Midbrain (tissue), 1 donor: ENCODE measurements around the gene APBA1.

Experiments used
- DNase-seq: peaks from one replicate; lab custom pipeline; 2025; lab: John Stamatoyannopoulos, UW

APBA1 gene

DNA sequence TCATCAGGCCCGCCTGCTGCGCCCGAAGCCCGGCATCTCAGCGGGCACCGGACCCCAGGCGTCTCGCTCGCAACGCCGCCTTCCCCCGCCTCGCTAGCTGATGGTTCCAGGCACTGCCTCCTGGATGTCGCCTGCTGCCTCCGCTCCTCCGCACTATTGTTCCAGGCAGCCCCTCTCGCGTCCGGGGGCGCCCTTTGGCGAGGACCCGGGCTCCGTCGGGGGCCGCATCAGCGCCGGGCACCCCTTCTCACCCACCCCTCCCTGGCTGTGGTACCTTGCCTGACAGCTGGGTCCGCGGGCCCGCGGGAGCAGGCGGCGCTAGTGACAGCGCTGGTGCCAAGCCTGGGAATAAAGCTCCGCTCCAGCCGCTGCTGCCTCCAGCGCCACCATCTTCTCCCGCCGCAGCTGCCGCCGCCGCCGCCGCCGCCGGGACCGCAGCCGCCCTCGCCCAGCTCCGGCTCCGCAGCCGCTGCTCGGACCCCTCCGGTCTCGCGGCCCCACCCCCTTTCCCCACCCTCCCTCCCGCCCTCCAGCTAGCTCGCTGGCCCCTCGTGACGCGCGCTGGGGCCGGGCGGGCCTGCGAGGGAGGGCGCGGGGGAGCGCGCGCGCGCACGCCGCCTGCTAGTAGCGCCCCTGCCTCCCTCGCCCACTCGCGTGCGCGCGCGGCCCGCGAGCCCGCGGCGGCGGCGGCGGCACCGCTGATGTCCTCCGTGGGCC is at the start of gene APBA1:
APBA1 (minus strand) TSS at position 493 of the 717 bp plus-strand sequence.
- DNase-seq = peak; percentile 84

DNA sequence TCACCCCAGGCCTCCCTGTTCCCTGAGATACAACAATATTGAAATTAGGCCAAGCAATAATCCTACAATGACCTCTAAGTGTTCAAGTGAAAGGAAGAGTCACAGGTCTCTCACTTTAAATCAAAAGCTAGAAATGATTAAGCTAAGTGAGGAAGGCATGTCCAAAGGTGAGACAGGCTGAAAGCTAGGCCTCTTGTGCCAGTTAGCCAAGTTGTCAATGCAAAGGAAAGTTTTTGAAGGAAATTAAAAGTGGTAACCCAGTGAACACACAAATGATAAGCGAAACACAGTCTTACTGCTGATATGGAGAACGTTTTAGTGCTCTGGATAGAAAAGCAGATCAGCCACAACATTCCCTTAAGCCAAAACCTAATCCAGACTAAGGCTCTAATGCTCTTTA is 47.8 kb upstream of the APBA1 start:
- no peak for DNase-seq

DNA sequence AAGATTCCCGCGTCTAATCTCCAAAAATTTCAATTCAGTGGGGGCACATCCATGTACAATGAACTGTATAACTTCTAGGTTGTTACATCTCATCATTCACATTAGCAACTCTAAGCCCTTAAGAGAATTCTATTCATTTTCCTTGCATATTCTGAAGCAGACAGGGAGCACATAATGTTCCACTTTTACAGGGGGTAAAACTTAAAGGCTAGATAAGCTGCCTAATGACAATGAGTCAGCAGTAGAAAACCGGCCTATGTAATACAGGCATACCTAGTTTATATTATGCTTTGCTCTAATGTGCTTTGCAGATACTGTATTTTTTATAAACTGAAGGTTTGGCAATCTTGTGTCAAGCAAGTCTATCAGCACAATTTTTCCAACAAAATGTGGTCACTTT is 47.2 kb upstream of the APBA1 start:
- no peak for DNase-seq

DNA sequence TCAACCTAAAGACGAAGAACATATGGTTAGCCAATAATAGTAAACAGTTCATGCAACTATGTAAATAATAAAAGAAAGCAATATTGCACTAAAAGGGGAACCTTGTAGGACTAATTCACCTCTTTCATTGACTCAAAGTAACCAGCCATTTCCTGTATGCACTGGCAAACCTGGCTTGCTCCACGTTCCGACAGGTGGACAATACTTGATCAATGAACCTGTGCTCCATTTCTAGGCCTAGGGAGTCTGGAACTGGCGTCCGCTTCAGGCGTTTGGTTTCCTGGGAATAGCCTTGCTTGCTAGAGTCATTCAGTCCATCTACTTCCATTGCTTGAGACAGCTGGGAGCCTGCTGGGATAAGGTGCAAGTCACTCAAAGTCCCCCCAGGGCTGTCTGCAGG is 46.0 kb upstream of the APBA1 start:
- no peak for DNase-seq

DNA sequence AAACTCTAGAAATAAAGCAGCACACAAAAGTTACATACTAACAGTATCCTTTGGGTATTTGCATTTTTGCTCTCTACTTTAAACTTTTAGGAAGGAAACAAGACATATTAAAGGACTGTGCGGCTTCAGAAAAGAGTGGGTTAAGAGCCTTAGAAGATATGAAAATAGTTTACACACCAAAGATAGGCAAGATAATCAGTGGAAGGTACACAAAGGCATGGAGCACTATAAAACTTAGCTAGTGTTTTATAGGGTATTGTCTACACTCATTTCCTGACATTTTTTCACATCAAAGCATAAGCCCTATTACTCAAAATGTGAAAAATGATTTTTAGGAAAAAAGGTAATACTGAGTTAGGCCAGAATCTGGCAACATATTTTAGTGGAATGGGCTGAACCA is 43.7 kb upstream of the APBA1 start:
- no peak for DNase-seq

DNA sequence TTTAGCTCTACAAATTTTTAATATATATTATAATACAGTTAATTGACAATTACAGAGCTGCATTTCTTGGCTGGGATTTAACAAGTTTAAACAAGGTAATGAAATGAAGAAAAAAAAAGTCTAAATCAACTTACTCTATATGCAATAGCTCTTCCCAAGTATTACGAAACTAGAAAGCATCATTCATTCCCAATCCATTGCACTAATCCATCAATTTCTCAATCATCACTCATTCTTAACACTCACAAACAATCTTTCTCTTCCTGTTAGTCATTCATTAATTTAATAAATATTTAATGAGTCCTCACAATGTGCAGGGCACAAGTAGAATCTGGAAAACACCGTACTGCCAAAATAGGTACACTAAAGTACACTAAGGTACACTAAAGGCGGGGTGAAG is 42.9 kb upstream of the APBA1 start:
- DNase-seq = no peak

DNA sequence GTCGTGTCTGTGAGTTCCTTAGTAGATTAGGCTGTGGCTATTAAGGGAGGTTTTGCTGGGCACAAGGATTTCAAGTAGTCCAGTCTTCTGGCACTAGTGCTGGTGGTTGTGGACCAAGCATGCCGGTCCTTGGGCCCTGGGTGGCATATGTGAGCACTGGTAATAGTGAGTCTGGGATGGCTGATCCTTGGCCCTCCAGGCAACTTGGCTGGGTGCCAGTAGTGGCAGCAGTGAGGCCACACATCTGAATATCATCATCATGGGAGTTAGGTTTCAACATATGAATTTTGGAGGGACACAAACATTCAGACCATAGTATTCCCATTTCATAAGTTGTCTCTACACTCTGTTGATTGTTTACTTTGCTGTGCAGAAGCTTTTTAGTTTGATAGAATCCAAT is 25.3 kb upstream of the APBA1 start:
- no peak for DNase-seq

DNA sequence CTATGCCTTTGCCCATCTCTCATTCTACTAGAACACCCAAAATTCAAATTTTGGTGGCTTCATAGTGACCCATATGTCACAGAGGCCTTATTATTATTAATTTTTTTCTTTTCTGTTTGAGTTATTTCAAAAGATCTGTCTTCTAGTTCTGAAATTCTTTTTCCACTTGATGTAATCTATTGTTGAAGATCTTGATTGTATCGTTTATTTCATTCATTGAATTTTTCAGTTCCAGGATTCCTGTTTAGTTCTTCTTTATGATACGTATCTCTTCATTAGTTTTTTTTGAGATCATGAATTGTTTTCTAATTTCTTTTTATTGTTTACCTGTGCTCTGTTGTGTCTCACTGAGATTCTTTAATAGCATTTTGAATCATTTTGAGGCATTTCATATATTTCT is 24.6 kb upstream of the APBA1 start:
- DNase-seq = no peak

DNA sequence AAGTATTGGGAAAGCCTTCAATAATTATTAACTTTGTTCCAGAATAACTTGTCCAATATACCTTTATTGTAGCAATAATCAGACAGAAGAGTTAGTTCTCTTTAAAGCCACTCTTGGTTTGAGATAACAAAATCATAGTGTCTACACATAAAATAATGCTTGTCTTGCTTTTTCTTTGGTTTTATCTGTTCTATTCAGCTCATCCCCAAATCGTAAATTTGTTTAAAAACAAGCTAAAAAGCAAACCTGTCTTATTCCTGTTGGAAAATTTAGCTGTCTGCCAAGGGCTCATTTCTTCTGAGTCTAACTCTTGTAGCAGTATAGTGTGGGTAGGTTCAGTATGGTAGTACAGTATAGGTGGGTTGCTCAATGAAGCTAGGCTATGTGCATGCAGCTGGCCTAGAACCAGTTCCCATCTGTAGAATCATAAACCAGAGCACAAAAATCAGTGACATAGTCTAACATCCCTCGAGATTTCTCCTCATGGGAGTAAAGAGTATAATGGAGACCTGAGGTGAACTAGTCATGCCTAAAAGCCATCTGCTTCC is 17.9 kb upstream of the APBA1 start:
- DNase-seq = no peak

DNA sequence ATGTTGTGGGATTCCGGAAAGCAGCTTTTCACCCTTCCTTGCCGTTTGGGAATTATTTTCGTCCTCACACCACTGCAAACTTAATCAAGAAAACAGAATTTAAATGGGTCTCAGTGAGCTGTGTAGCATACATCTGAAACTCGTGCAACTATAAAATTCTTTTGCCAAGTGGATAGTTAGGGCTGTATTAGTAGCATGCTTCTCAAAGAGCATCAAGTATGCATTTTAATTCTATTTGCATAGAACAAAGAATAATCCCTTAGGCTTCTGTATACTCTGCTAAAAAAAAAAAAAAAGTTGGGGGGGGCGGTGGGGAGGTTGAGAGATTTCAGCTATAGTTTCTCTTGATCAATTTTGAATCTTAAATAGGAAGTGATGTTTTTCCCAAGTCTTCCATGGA is 11.8 kb upstream of the APBA1 start:
- DNase-seq = no peak

DNA sequence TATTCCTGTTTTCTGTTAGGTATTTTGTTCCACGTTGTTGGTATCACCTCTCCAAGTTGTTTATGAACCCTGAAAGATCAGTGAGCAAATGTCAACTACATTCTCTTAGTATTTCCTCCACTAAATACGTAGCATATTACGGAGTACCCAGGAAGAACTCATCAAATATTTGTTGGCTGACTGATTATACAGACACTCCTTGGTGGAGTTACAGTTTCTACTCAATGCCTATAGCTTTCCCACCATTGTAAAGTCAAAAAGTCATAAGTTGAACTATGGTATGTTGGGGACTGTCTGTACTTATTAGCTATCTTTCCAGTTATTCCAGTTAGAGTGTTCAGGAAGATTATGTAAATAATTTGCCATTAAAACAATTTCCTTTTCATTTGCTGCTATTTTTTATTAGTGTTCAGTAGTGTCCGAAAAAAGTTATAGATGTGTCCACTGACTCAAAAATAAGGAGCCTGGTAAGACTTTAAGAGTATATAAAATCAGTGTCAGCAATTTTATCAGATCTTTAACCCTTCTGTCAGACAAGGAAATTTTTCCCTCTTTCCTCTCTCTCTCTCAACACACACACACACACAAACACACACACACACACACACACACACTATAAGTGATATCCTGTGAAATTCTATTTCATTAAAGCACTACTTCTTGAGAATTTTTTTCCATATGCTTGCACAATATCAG is 6.8 kb upstream of the APBA1 start:
- DNase-seq = no peak

DNA sequence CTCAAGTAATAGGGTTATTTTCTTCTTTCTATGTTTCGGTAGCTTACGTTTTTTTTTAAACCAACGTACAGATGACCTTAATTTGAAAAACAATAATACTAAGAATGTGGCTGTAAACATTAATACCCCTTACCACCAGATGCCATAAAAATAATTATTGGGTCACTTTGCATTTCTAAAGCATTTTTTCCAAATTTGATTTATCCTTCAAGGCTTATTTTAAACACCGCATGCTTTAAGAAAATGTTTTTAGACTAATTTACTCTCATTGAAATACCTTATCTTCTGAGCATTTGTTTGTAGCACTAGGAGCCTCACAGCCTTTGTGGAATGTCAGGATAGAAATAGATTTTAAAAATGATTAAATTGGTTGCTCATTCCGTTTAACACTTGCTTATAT is 5.8 kb upstream of the APBA1 start:
- DNase-seq = no peak

DNA sequence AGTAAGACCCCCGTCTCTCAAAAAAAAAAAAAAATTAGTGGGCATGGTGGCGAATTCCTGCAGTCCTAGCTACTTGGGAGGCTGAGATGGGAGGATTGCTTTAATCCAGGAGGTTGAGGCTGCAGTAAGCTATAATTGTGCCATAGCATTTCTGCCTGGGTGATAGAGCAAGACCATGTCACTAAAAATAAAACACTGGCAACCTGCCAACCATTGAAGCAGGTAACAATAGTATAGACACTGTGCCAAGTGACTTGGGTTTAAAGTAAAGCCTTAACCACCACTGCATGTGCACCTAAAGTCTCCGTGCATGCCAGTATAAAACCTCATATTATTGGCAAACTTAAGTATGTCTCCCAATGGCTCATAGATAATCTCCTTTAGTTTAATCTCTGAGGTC is 3.4 kb upstream of the APBA1 start:
- DNase-seq = no peak

DNA sequence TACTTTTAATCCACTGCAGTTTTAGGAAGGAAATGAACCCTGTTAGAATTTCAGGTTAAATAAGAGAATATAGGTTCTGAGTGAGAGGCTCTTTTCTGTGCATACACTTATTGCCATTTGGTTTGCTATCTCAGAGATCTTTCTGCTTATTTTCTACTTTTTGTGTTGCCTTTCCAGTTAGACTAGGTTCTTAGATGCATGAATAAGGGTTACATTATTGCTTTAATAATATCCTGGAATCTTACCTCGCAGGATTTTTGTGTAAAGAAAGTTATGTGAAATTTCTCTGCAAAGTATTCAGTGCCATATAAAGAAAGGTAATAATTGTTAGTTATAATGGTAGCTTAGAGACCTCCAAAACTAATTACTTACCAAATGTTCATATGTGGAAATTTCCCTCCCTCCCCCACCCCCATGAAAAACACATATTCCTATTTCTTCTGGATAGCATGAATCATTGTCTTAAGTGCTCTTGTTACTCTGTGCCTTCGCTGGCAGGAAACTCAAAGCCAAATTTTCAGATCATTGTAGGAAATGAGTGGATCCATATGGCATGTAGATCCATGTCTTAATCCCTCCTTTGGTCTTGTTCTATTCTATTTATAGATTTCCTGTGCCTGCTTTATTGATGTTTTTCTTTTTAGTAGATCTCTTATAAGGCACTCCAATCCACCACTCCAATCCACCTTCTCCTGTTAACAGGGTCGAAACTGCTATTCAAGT is 2.7 kb upstream of the APBA1 start:
- no peak for DNase-seq

DNA sequence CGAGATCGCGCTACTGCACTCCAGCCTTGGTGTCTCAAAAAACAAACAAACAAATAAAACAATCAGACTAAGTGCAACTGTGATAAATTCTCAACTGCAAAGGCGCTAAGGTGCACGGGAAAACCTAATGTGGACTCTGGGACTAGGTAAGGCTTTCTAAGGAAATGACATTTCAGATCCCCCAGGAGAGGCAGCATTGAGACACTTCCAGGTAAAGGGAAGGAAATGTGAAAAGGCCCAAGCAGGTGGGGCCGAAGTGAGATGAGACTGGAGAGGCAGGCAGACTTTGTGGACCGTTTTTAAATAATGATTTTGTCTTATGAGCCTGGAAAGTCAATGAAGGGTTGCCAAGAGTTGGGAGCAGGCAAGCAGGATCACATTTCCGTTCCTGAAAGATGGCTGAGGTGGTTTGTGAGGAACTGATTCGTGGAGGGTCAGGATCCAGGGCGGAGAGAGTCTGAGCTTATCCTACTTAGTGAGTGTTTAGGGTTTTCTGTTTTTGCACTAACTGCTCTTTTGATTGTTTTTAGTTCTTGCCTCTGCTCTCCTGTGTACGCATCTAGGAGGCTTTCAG is 2.0 kb upstream of the APBA1 start:
- DNase-seq = no peak

DNA sequence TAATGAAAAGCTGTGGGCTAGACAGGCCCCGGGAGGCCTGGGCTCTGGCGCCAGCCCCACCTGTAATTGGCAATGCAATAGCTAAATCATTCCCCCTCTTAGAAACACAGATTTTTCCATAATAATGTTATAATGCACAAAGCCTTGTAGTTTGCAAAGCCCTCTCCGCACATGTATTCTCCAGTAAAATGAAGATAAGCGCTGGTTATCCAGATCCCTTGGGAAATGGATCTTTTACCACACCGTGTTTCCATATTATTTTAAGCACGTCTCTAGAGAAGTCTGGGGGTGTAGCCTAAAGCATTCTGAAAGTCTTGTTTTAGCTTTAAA is 1.1 kb upstream of the APBA1 start:
- DNase-seq = no peak

DNA sequence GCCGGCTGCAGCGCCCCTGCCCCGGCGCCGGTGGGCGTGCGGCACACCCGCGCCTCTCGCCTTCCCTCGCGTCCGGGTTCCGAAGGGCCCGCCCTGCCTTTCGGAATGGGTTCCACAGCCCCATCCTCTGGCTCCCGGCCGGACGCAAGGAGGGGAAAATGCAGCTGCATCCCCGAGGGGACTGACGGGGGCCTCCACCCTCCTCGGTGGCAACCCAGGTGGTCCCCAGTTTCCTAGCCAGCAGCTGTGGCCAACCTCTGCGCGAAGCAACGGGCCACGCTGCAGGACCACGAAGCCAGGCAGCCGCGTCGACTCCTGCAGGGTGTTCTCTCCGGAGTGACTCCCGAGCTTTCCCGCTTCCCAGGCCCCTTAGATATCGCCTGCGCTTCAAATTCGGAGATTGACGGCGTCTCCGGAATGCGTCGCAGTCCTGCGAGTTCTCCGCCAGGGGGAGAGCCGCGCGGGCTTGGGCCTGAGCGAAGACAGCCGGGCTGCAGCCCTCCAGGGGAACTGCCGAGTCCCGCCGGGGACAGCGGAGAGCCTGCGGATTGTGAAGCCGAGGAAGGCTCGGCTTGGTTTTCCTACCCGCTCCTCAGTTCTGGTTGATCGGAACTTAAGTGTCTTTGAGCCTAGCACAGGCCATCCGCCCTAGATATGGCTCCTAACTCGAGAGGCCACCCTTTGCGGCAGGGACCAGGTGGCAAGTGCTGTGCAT is 582 bp upstream of the APBA1 start:
- DNase-seq = peak; percentile 86

DNA sequence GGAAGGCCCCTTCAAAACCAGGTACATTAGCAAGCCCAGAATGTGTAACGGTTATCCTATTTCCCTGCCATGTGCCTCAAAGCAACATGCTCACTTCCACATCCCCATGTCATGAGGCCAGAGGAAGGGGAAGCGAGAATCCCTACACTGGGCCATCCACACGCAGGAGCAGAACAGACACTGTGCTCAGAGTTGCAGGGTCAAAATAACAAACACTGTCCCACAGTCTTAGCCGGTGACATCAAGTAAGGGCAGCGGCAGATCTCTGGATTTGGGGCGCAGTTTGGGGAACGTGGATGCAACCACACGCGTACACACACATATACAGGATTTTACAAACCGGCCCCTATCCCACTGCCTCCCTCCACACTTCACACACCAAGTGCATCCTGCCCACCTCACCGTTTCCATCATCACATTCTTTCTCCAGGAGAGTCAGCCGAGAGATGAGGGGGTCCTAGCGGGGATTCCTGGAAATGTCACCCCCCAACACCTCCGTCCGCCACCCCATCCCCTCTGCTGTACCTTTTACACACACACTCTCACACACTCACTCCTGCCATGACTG is 776 bp downstream of the APBA1 start:
- peak; percentile 42 for DNase-seq

DNA sequence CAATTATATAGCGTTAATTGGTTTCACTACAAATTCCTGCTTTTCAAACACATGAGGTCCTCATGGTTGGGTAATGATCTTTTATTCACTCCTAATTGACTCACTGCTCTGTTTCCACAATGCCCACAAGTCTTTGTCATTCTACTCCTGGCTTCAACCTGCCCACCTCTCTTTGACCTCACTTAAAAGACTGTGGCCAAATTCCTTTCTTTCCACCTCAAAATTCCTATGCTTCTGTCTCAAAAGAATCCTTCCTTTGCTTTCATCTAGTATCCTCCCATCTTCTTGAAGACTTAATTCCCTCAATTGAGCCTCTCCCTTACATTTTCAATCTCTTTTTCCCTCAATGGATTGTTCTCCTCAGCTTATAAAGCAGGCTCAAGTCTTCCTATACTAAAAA is 4.9 kb downstream of the APBA1 start:
- no peak for DNase-seq

DNA sequence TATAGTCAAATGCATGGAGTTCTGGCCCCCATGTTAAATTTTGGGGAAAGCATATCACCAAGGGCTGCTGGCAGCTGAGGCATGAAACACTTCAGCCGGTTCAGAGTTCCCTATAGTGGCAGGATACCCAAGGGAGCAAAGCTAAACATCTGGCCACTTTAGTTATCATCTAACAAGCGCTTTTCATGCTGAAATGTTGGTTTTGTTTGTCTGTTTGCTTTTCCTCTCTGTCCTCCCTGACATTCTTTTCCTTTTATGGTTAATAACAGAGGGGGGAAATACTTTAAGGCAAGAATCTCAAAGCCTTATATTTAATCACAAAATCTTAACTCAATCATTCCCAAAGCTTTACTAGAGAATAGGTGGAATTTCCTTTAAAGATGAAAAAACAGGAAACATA is 11.9 kb downstream of the APBA1 start:
- no peak for DNase-seq

DNA sequence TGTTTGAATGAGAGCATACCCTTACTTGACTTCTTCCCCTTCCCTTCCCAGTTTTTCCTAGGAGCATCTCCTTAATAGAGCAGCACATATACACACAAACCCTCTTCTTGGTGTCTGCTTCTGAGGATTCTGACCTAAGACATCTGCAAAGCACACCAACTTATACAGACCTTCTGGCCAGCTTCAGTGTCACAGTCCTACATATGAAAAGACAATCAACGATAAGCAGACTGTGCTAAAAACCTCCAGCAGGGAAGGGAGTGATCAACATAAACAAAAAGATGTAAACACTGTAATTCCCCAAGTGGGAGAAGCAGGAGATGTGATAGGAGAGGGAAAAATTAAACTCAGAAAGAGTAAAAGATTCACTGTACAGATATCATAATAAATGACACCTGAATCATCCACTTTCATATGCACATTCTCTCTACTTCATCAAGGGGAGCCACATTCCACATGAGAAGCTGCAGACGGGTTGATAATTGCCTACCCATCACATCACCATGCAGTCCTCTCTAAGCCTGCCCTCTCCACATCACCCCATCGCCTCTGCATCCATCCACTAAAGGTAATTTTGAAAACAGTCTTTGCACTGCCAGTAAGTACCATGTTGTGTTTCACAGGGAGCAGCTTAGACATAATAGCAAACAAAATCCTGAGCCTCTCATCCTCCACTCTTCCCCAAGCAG is 13.0 kb downstream of the APBA1 start:
- DNase-seq = no peak
